NCI-H1930 (cell line): Measurements from ENCODE around the gene RRBP1.

ENCODE experiments used
- DNase-seq, 2 experiments: peaks; one replicate each; lab custom pipeline; 2025; lab: John Stamatoyannopoulos, UW

Gene RRBP1

GRCh38 chr20:17634661-17635331 lies 47.2 kb downstream of the RRBP1 start:
- no peak for DNase-seq

- DNase-seq = no peak
Observed at GRCh38 chr20:17633850-17634500, 48.1 kb downstream of the RRBP1 start.

DNA sequence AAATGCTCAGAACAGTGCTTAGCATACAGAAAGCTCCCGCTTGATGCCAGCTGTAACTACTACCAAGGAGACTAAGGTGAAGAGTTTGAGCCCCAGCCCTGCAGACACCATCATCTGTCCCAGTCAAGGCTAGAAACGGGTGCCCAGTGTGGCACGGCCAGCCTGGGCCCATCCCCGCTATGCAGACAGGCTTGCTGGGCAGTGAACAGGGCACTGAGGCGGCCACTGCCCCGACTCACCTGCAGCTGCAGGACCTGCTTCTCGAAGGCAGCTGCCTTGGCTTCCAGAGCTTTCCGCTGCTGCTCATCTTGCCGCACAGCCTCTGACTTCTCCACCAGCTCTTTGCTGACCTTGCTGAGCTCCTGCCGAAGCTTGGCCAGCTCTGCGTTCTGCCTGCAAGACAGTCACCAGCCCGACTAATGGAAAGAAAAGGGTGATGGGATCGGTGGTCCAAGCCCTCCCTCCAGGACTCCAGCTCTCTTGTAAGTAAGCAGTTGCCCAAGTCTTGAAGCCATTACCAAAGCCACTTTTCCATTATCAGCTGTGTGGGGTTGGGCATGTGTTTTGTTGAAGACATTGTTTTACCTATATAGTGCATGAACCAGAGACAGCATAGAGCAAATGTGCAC lies 48.7 kb downstream of the RRBP1 start:
- DNase-seq = no peak

DNA sequence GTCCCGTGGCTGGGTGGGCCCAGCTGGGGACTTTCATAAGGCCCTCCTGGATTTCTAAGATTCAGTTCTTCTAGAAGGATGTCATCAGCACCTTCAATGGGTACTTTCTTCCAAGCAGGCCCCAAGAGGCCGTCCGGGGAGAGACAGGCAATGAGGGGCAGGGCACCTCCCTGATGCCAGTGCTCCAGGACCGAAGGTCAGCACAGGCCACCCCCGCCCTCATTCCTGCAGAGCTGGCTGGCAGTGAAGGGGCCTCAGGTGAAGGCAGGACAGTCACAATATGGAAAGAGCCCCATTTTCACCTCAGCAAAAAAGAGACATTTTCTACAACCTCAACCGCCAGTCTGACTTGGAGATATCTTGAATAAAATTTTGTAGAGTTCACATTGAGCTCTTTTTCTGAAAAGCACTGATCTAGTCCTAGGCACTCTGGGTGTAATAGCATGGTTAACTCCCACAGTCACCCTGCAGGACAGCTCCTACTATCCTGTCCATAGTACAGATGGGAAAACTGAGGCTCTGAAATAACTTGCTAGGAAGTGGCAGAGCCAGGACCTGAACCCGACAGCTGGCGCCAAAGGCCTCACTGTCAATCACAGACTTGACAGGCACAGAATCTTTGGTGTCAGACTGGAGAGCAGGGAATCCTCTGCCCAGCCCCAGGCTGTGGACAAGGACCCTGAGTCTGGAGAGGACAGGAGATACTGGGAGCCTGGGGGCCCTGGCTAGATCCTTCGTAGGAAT lies 50.3 kb downstream of the RRBP1 start:
- no peak for DNase-seq

DNA sequence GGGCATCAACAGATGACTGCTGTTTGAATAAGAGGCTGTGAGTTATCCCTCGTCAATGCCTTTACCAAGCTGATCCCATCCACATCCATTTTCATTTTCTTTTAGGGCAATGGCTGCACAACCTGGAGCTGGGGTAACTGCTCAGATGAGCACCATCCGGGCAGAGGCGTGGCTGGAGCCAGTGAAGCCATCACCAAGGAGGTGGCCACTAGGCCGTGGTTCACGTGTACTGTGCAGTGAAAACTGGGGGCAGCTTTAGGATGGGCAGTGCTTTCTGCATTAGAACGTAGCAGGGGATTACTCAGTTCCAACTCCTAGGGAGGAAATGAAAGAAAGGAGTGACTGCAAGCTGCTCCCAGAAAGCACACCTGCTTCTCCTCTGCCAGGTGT lies 51.2 kb downstream of the RRBP1 start:
- DNase-seq = no peak

DNA sequence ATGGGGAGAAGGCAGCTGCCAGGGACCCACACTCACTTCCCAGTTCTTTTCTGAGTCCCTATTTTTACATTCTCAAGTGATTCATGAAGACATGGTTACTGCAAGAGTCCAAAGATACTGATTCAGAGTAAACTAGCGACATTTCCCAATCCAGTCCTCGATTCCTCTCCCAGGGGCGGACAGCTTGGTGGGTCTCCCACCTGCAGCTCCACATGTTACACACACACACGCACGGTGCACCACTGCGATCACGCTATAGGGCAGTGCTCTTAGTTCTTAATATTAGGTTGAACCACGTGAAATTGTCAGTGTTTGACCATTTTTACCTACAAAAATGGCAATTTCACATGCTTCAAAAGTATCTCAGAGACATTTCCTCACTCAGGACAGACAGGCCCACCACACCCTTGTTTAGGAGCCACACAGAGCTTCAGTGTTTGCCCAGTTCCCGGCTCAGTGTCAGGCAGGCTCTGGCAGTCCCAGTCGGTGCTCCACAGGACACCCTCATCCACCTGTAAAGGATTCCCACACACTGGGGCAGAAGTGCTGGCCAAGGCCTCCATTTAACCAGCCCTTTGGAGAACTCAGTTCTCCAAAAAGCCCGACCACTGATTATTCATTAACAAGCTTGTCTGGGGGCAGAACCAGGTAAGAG lies 51.8 kb downstream of the RRBP1 start:
- DNase-seq = no peak

GRCh38 chr20:17629678-17630089 lies 52.4 kb downstream of the RRBP1 start:
- no peak for DNase-seq

DNA sequence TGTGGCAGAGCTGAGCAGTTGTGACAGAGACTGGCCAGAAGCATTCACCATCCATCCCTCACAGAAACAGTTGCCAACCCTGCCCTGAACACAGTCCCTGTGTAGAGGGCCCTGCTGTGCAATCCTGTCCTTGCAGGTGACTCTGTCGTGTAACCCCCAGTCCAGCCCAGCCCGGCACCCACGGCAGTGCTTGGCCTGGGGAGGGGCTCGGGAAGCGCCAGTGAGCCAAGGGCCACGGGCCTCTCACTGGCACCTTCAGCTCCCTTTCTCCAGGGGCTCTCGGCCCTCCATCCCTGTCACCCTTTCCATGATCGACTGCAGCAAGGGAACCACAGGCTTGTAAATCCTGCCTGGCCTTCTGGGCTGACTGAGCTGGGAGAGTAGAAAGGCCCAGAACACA lies 53.0 kb downstream of the RRBP1 start:
- DNase-seq = no peak

DNA sequence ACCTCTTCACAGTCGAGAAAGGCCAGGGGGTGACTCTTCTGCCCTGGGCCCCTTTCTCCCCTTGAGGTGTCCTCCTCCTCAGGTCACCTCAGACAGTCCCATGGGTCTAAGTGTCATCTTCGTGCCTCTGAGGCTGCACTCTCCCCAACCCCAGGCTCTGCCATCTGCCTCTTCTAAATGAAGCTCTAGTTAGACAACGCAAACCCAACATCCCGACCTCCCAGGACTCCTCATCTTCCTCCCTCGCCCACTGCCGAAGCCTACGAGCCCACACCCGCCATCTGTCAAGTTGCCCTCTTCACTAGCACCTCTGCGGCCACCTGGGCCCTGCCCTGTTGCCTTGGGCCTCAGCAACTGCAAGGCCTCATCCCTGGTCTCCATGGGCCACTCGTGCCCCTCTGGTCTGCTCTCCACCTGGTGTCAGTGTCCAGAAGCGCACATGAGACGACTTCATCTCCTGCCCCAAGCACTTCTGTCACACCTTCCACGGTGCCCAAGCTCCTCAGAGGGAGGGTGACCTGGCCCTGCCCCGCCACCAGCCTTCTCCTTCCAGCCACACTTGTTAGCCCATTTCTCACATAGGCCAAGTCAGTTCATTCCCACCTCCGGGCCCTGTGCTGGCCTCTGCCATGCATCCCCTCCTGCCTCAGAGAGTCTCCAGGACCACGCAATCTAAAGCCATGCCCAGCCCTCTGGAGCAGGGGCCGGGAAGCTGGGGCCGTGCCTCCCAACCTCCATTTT lies 53.8 kb downstream of the RRBP1 start:
- no peak for DNase-seq

DNA sequence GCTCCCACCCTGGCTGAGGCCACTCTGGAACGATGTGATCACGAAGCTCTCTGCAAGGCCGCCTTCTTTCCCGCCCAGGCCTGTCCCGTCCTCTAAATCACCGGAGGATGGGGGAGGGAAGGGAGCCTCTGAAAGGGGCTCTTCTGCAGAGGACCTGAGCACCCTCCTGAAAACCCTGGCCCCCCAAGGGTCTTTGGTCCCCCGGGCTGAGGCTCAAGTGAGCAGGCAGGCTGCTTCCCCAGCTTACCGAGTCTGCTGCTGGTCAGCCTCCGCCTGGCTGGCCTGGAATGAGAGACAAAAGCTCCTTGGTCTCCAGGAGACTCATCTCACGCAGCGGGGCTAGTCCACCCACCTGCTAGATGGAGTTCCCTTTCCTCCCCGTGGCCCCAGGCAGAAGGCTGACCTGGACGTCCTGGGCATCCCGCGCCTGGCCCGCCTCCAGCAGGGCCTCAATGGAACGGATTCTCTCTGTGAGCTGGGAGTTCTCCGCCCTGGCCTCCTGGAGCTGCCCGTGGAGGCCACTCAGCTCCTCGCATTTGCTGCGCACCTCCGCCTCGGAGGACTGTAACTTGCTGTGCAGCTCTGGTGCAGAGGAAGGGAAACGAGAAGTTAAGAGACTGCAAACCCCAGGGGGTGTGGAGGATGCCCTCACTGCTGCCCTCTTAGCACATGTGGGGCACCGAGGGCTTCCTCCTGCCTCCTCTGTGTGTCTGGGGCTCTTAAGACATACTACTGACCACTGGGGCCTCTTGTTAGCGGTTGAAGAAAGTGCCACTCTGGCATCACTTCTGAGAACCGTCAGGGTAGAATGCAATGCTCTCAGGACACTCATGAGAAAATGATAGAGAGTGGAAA lies 54.7 kb downstream of the RRBP1 start:
- DNase-seq = no peak

DNA sequence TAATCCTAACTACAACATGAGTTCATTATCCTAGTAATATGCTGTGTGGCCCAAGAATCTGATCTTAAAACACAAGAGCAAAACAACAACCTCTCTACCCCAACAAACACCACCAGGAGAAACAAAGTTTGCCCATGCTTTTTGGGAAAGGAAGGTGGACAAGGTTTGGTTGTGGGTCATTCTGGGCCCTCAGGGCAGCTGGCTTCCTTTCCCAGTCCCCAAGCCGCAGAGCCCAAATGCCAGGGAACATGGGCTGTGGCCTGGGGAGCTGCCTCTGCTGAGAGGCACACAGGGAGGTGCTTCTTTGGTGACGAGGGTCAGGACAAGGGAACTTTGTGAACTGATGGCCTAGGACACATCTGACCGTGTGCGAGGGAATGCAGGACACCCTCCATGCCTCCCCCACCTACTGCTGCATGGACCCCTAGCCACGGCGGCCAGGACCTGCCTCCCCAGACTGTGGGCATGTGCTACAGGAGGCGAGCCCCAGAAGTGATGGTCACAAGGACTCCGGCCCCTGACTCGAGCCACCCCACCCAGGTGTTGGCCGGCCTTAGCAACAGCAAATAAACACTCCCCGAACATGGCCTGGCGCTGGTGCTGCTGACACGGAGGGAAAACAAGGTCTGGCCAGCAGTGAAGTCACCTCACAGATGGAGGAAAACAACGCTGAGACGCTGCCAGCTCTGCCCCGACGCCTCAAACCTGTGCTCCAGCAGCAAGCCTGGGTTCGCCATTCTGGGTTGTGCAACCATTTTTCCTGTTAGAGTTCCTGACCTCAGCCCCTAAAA lies 55.6 kb downstream of the RRBP1 start:
- no peak for DNase-seq

- DNase-seq = no peak
Observed at GRCh38 chr20:17625246-17626051, 56.6 kb downstream of the RRBP1 start.

DNA sequence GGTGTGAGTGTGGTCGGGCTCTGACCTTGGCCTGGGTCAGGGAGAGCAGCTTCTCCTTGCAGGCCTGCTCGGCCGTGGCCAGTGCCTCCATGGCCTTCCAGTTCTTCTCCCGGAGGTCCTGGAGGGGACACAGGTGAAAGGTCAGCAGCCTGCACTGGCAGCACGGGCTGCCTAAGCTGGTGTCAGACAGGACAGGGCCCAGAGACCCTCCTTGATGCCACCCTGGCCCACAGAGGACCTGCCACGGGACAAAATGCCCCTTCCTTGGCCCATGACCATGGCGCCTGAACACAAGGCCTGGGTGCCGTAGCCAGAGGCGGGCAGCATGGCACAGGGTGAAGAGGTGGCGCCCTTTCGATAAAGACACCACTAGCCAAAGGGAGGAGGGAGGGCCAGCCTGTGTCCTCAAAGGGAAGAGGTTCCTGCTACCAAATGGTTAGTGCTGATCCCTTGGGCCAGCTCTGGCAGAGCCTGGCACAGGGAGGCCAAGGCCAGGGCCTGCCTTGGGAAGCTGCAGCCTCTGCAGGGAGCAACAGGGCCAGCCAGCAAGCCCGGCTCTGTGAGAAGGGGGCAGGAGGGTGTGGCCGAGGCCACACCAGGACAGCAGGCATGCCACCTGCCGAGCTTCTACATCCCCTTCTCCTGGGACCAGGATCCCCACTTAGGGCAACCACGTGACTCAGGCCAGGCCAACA lies 57.3 kb downstream of the RRBP1 start:
- no peak for DNase-seq

- DNase-seq = no peak
Observed at GRCh38 chr20:17624070-17624469, 58.0 kb downstream of the RRBP1 start.

DNA sequence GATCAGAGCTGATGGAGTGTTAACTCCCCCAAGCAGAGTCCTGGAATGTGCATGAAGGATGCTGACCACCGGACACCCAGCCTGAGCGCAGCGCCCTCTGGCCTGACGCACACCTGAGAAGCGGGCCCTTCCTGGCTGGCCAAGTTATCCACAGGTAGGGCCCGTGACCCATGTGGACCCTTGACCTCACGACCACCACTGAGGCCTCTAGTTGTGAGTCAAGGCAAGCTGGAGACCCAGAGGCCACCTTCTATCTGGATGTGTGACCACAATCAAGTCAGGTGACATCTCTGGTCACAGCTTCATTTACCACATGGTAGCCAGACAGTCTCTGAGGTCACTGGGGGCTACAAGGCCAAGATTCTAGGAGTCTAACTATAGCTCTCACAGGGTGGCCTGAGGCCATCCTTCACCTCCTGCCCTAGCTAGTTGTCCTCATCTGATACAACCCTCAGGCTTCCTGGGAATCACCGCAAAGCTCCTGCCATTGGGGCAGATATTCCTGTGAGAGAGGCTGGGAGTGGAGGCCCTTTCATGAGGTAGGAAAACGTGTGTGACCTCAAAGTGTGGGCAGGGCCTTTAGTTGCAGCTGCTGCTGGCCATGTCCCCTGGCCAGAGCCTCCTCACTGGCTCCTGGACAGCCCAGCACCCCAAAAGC lies 59.1 kb downstream of the RRBP1 start:
- no peak for DNase-seq

DNA sequence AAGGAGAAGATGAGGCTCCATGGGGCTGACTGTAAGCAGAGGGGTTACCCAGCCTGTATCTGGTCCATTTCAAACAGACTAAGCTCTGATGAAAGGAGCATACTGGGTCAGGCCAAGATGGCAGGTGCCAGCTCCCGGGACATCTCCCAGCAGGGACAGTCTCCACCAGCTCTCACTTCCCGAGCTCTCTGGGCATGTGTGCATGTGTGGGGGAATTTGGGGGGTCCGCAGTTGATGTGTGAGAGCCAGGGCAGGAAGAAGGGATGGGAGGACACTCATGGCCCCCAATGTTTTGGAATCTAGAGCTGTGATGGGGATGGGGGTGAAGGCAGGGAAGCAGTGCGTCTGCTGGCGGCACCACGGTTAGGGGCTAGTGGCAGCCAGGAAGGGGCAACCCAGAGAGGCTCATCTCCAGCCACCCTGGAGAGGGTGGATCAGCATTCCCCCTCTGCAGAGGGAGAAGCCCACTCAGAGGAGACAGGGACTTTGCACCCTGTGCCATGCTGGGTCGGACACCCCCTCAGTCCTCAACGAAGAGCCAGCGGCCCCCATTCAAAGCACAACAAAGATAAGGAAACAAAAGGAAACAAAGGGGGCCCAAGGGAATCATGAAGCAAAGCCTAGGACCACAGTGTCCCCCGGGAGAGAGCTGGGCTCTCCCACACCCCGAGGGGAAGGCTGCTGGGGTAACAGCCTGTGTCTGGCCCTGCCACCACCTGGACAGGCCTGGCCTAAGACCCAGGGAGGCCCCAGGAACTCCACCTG lies 59.8 kb downstream of the RRBP1 start:
- no peak for DNase-seq
